SK-N-MC (cell line): ENCODE data around the gene OR52K1.

Experiments used
- EZH2 ChIP-seq: fragments of 200-600 bp; sonication (generic); IDR thresholded peaks from one replicate; pipeline ENCODE4 v1.6.1; 2017; ENCODE audit warnings: antibody characterized with exemption
- FOXP2 ChIP-seq: optimal IDR thresholded peaks from 2 replicates; pipeline ENCODE3; 2011; ENCODE audit warnings: mild to moderate bottlenecking, moderate library complexity; ENCODE audit not compliant: insufficient read depth; ENCODE audit errors: extremely low read length, control extremely low read depth
- POLR2AphosphoS5 ChIP-seq: IDR thresholded peaks from 2 replicates; pipeline ENCODE4 v1.6.1; 2012; ENCODE audit warnings: mild to moderate bottlenecking, low read depth, low read length, borderline replicate concordance

DNA sequence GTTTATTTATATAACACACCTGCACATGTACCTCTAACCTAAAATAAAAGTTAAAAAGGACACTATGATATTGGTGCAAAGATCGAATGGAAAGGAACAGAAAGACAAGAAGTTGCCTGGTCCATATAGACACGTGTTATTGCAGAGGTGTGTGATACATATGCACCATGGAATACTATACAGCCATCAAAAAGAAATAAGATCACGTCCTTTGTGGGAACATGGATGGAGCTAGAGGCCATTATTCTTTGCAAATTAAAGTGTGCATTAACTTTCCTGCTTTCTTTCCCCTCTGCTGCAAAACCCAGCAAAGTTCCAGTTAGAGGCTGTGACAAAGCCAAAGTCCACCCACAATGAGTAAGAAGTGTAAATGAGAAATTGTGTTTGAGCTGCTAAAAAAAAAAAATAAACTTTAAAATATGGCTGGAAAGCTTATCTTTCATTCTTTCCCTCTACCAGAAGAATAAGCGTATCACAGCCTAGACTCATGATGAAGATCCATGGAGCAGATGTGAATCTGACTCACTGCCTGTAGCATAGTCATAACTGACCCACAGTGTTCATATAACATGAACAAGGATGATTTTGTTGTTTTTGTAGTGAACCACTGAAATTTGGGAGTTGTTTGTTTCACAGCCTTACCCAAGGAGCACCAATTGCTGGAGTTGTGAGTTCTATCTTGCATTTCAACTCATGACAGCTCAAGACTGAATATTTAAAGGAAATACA is 9.6 kb downstream of the OR52K1 start:
- no peak for TF ChIP-seq POLR2AphosphoS5
- TF ChIP-seq EZH2 = no peak
- no peak for TF ChIP-seq FOXP2
